ENCODE data around the gene KAT2A.

GRCh38 chr17:42111871-42112551 is 9.2 kb downstream of the KAT2A start:
- TF ChIP-seq CTCF (IDR thresholded peaks at IDR 0.05; ENCODE audit: low read depth, low read length) (no peak), EZH2phosphoT487 (IDR thresholded peaks at IDR 0.05; ENCODE audit: low read depth) (no peak)
